Right lobe of liver (tissue), 6 donors: ENCODE measurements around the gene KCTD14. TPM values are rescaled to one million over a fixed set of nuclear protein-coding genes. Genes with fewer than 3 reads are reported as not detected.
A peak's percentile ranks its signal among the peaks of the same experiment; 100 is the strongest.

ENCODE experiments used
- ATAC-seq, 4 donors: fragments of 200-7000 bp; cut with Tn5 transposase; one replicate each; pipeline ENCODE4 v1.9.1; 2020; ENCODE audit warnings: mild to moderate bottlenecking in 4 of 4, moderate library complexity in 4 of 4
- DNase-seq, 3 donors: peaks; one replicate each; pipeline ENCODE4 v3.0.0-alpha.2; 2020
- H3K27ac ChIP-seq, 3 donors: fragments of 200-600 bp; one replicate each; pipeline ENCODE4 v1.8.0; 2022
- H3K27me3 ChIP-seq, 2 donors: fragments of 200-600 bp; one replicate each; pipeline ENCODE4 v1.8.0; 2022
- H3K36me3 ChIP-seq, 4 donors: fragments of 200-600 bp; sonication (generic) in 1 of 4; one replicate each; pipeline versions ENCODE4 v1.5.1 to v1.8.0; 2017 to 2022; ENCODE audit warnings: control low read depth in 1 of 4
- H3K4me1 ChIP-seq, 4 donors: fragments of 200-600 bp; sonication (generic) in 1 of 4; one replicate each; pipeline versions ENCODE4 v1.5.1 to v1.8.0; 2017 to 2022; ENCODE audit warnings: control low read depth in 1 of 4
- H3K4me3 ChIP-seq, 3 donors: fragments of 200-600 bp; one replicate each; pipeline ENCODE4 v1.8.0; 2022
- H3K9me3 ChIP-seq, 4 donors: fragments of 200-600 bp; sonication (generic) in 1 of 4; one replicate each; pipeline versions ENCODE4 v1.5.1 to v1.8.0; 2017 to 2022; ENCODE audit warnings: control low read depth in 1 of 4
- POLR2A ChIP-seq: fragments of 450-650 bp; IDR thresholded peaks from one replicate; pipeline ENCODE4 v1.6.1; 2017; ENCODE audit warnings: antibody characterized with exemption, mild to moderate bottlenecking
- WGBS: methylation state at CpG from one replicate; pipeline ENCODE4 v1.1.6; 2018; ENCODE audit warnings: low coverage, low lambda C conversion rate; ENCODE audit not compliant: insufficient coverage; ENCODE audit errors: missing lambda C conversion rate; 5-methylcytosine and 5-hydroxymethylcytosine counted together
- intact Hi-C, 2 donors: fragments of 100-400 bp; cut with DNase I; formaldehyde crosslinking; loops; one replicate each; pipeline versions ENCODE4 v1.11.2 to v1.14.1; 2022
- total RNA-seq, 6 experiments: library from RNA; depleted of rRNA in 2 of 6; stranded (reverse); fragments of >200 nt in 2 of 6; fragmentation: NEBNext Ultra II Directional in 3 of 6; extraction: Animal tissue kit (Norgen Biotek cat#: 25700) in 3 of 6; gene quantifications; one replicate each; pipeline versions ENCODE4 v1.1.0 to v1.2.4, GENCODE V29; 2016 to 2023
- TF ChIP-seq, protein P1 (sequence below), 4 donors: fragments of 200-600 bp in 3 of 4; fragments of 450-650 bp in 1 of 4; IDR thresholded peaks; one replicate each; pipeline versions ENCODE4 v1.5.1 to v1.8.0; 2016 to 2022; ENCODE audit warnings: antibody characterized with exemption in 4 of 4, mild to moderate bottlenecking in 2 of 4
- donor health status: DM: no; HTN: yes; CAD: no.
- donor health status: DM: no; HTN: no; CAD: no.
- donor health status: DM: no; HTN: no; CAD: no.
- donor health status: DM: no; HTN: yes; CAD: no.
- donor health status: DM: no; HTN: yes; CAD: no.

Gene KCTD14
- total RNA-seq, 6 experiments from 2014 or later, result 4.8 to 12.1 (median 6.3) TPM

DNA sequence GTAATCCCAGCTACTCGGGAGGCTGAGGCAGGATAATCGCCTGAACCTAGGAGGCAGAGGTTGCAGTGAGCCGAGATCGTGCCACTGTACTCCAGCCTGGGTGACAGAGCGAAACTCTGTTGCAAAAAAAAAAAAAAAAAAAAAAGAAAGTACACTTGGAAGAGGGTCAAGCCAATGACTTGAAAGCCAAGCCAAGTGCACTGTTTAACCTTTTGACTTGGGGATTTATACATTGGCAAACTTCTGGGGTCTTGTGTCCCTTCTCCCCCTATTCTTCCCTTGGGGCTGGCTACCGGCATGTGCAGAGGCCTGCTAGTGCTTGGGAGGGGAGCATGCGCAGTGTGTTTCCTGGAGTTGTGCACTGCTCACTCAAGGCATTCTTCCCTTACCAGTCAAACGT lies 26.3 kb upstream of the KCTD14 start:
- H3K4me3 ChIP-seq, result no peak overlapping the region
- DNase-seq, result no peak
- WGBS, result 47% methylated on average over 8 of the region's 8 CpGs
- H3K4me1 ChIP-seq, result peaks cover 0 to 20% (median 4%) of the 10 kb centered on the region in 4 donors
- ATAC-seq, result no peak
- H3K27ac ChIP-seq, result no peak overlapping the region
- no peaks in the 10 kb centered on the region for H3K27me3 ChIP-seq
- no peaks in the 10 kb centered on the region for H3K36me3 ChIP-seq
- H3K9me3 ChIP-seq, result no peaks in the 10 kb centered on the region
- TF ChIP-seq, protein P1, sequence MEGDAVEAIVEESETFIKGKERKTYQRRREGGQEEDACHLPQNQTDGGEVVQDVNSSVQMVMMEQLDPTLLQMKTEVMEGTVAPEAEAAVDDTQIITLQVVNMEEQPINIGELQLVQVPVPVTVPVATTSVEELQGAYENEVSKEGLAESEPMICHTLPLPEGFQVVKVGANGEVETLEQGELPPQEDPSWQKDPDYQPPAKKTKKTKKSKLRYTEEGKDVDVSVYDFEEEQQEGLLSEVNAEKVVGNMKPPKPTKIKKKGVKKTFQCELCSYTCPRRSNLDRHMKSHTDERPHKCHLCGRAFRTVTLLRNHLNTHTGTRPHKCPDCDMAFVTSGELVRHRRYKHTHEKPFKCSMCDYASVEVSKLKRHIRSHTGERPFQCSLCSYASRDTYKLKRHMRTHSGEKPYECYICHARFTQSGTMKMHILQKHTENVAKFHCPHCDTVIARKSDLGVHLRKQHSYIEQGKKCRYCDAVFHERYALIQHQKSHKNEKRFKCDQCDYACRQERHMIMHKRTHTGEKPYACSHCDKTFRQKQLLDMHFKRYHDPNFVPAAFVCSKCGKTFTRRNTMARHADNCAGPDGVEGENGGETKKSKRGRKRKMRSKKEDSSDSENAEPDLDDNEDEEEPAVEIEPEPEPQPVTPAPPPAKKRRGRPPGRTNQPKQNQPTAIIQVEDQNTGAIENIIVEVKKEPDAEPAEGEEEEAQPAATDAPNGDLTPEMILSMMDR (IDR thresholded peaks at IDR 0.05), result no peak
- no peak for TF ChIP-seq POLR2A
- intact Hi-C loops, result no loop called here

DNA sequence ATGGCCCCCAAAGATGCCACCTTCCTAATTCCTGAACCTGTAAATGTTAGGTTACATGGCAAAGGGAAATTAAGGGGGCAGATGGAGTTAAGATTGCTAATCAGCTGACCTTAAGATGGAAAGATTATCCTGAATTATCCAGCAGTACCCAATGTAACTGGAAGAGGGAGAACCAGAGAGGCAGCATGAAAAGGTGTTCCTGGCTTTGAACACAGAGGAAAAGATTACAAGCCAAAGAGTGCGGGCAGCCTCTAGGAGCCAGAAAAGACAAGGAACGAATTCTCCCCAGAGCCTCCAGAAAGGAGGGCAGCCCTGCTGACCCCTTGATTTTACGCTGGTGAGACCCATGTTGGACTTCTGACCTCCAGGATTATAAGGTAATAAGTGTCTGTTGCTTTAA lies 25.5 kb upstream of the KCTD14 start:
- Histone ChIP-seq H3K4me1 (peaks cover 0 to 20% (median 4%) of the 10 kb centered on the region in 4 donors), H3K4me3 (peak overlapping the region in 1 of 3 donors; percentile 10), H3K9me3 (no peaks in the 10 kb centered on the region), H3K36me3 (no peaks in the 10 kb centered on the region), H3K27ac (no peak overlapping the region), H3K27me3 (no peaks in the 10 kb centered on the region)
- ATAC-seq (peak in 1 of 4 donors; percentile 42), DNase-seq (no peak)
- intact Hi-C loops, result no loop called here
- 57% methylated on average over 3 of the region's 3 CpGs for WGBS
- TF ChIP-seq, protein P1 (IDR thresholded peaks at IDR 0.05), result peak in 1 of 4 donors; percentile 19
- TF ChIP-seq POLR2A, result no peak

DNA sequence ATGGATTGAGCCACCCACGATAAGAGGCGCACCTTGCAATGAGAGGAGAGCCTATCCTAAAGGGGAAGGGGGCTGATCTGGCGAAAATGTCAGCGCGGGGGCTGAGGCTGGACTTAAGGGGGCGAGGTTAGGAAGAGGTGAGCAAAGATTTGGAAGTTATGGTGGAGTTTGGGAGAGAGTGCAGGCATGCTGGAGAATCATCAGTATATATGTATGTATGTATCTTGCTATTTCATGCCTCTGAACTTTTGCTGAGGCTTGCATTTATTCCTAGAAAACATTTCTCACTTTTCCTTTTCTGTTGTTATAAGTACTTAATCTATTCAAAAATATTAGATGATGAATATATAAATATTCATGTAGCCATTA lies 23.4 kb upstream of the KCTD14 start:
- Histone ChIP-seq H3K36me3 (no peaks in the 10 kb centered on the region), H3K27ac (no peak overlapping the region), H3K9me3 (no peaks in the 10 kb centered on the region), H3K27me3 (no peaks in the 10 kb centered on the region), H3K4me3 (no peak overlapping the region), H3K4me1 (peaks cover 0 to 20% (median 4%) of the 10 kb centered on the region in 4 donors)
- ATAC-seq (no peak), DNase-seq (no peak)
- no peak for TF ChIP-seq POLR2A
- TF ChIP-seq, protein P1 (IDR thresholded peaks at IDR 0.05), result no peak
- WGBS, result 19% methylated on average over 6 of the region's 6 CpGs
- intact Hi-C loops, result no loop called here

DNA sequence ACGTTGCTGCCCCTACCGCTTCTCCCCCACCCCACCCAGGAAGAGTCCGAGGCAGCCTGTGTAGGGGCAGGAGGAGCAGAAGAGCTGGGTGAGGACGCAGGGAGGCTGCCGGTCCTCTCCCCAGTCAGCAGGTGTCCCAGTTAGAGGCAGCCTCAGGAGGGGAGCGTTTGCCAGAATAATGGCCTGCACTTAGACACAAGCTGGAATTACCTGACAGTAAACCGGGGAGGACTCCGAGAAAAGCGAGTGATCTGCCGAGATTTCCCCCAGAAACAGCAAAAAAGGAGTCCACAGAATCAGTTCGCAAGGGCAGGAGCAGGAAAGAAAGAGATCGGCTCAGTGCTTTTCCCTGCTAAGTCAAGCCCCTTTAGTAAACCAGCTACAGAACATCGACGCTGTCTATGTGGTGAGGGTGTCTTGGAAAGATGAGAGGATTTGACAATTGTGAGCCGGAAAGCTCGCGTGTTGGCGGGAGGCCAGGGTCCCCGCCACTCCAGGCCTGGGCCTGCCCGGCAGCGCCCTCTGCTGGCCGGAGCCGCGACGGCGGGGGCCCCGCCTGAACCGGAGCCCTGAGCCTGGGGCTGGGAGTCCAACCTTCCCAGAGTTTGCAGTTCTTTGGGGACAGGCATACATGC lies 22.9 kb upstream of the KCTD14 start:
- H3K36me3 ChIP-seq, result no peaks in the 10 kb centered on the region
- intact Hi-C loops, result no loop called here
- ATAC-seq, result peak; percentile 88 to 98 (median 95)
- peak overlapping the region in 2 of 3 donors; percentile 21 to 63 for H3K27ac ChIP-seq
- TF ChIP-seq, protein P1 (IDR thresholded peaks at IDR 0.05), result peak; percentile 97 to 100 (median 99)
- TF ChIP-seq POLR2A, result peak; percentile 44
- no peaks in the 10 kb centered on the region for H3K9me3 ChIP-seq
- peaks cover 0 to 20% (median 4%) of the 10 kb centered on the region in 4 donors for H3K4me1 ChIP-seq
- no peaks in the 10 kb centered on the region for H3K27me3 ChIP-seq
- DNase-seq, result peak; percentile 87 to 89 (median 87)
- WGBS, result 2% methylated on average over 9 of the region's 28 CpGs
- H3K4me3 ChIP-seq, result peak overlapping the region; percentile 16 to 57 (median 56)
